22Rv1 (cell line): ENCODE data around the gene BCAS1.

ENCODE experiments used
- CTCF ChIP-seq: fragments of 450-650 bp; IDR thresholded peaks from 2 replicates; pipeline ENCODE4 v1.5.1; 2017; ENCODE audit warnings: mild to moderate bottlenecking
- ZFX ChIP-seq: fragments of 450-650 bp; IDR thresholded peaks from 2 replicates; pipeline ENCODE4 v1.6.1; 2017; ENCODE audit warnings: antibody characterized with exemption, borderline replicate concordance

DNA sequence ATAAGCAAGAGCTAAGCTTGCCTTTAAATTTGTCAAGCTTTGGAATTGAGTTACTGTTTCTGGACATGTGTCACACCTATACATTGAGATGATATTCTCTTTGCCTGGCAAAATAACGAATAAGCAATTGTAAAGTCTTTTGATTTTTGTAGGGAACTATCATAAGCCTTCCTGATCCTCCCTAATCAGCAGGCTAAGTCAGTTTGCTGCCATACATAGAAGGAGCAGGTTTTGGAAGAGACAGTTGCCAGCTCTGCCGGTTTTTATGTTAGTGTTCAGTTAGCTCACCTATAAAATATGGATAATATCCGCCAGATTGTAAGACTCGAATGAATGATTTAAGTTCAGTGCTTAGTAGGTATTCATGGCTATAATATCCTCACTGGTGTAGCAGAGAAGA lies 34.4 kb upstream of the BCAS1 start:
- no peak for TF ChIP-seq CTCF
- no peak for TF ChIP-seq ZFX
